BLaER1 (cell line): Measurements from ENCODE around the gene LTBP2.

ENCODE experiments used
- H3K27ac ChIP-seq: shearing (Covaris generic); formaldehyde crosslinking; 2 replicates; pipeline ENCODE4 v1.8.1; 2022
- H3K27me3 ChIP-seq: shearing (Covaris generic); formaldehyde crosslinking; 2 replicates; pipeline ENCODE4 v1.8.1; 2022
- H3K36me3 ChIP-seq: shearing (Covaris generic); formaldehyde crosslinking; 2 replicates; pipeline ENCODE4 v1.8.1; 2022
- H3K4me1 ChIP-seq: shearing (Covaris generic); formaldehyde crosslinking; 2 replicates; pipeline ENCODE4 v1.8.1; 2022
- H3K4me2 ChIP-seq: shearing (Covaris generic); formaldehyde crosslinking; 2 replicates; pipeline ENCODE4 v1.8.1; 2022
- H3K4me3 ChIP-seq: shearing (Covaris generic); formaldehyde crosslinking; 2 replicates; pipeline ENCODE4 v1.8.1; 2022
- H3K9ac ChIP-seq: shearing (Covaris generic); formaldehyde crosslinking; 2 replicates; pipeline ENCODE4 v1.8.1; 2022
- H3K9me3 ChIP-seq: shearing (Covaris generic); formaldehyde crosslinking; 2 replicates; pipeline ENCODE4 v1.8.1; 2022
- H4K20me1 ChIP-seq: shearing (Covaris generic); formaldehyde crosslinking; 2 replicates; pipeline ENCODE4 v1.8.1; 2022
- Cebpa-rat ChIP-seq: shearing (Covaris generic); IDR thresholded peaks from 2 replicates; pipeline ENCODE4 v1.8.1; 2022

Gene LTBP2

GRCh38 chr14:74614508-74615495 lies 2.8 kb upstream of the LTBP2 start:
- no peak for TF ChIP-seq Cebpa-rat
- H3K9me3 ChIP-seq: no peaks in the 10 kb centered on the region
- peaks cover 25% of the 10 kb centered on the region for H4K20me1 ChIP-seq
- peaks cover 38% of the 10 kb centered on the region for H3K27me3 ChIP-seq
- H3K36me3 ChIP-seq: no peaks in the 10 kb centered on the region
- peak overlapping the region; percentile 73 for H3K4me2 ChIP-seq
- no peak overlapping the region for H3K9ac ChIP-seq
- H3K27ac ChIP-seq: no peak overlapping the region
- peaks cover 82% of the 10 kb centered on the region for H3K4me1 ChIP-seq
- no peak overlapping the region for H3K4me3 ChIP-seq

DNA sequence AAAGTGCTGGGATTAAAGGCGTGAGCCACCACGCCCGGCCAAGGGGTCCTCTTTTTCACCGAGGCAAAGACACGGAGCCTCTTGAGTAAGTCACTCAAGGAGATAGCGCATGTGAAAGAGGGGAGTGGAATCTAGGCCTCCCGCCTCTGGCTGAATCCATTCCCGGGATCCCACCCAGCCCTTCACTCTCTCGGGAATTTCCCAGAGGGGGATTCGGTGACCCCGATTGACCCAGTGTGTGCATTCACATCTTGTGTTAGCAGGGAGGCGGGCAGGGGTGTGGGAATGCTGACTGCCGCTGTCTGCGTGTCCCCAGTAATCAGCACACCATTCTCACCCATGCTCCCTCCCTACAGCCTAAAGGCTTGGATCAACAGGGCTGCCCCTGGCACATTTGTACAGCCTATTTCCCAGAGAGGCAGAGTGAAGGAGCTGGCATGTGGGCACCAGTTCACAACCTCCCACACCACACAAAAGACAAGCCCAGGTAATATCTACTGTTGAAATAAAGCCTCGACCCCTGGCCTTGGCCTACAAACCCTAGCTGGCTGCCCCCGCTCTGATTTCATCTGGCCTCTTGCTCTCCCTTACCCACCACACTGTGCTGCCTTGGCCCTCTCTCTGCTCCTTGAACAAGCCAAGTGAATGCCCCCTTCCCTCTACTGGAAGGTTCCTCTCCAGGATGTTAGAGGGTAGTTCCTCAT lies 1.3 kb upstream of the LTBP2 start:
- Histone ChIP-seq H3K9ac (no peak overlapping the region), H4K20me1 (peaks cover 32% of the 10 kb centered on the region), H3K4me2 (peak overlapping the region; percentile 99; the same call in 1 of the 2 replicates)

GRCh38 chr14:74612350-74613021 lies 449 bp upstream of the LTBP2 start:
- Histone ChIP-seq H3K4me2 (peak overlapping the region; percentile 99), H3K9ac (peak overlapping the region; percentile 48; the same call in 1 of the 2 replicates), H3K4me3 (peak overlapping the region; percentile 75), H3K27ac (no peak overlapping the region), H3K9me3 (no peaks in the 10 kb centered on the region), H3K27me3 (peaks cover 43% of the 10 kb centered on the region), H3K4me1 (peaks cover 67% of the 10 kb centered on the region), H4K20me1 (peaks cover 32% of the 10 kb centered on the region), H3K36me3 (no peaks in the 10 kb centered on the region)
- TF ChIP-seq Cebpa-rat: no peak

More for the DNA sequence above, 1.3 kb upstream of the LTBP2 start:
- no peak overlapping the region for H3K27ac ChIP-seq
- H3K4me3 ChIP-seq: no peak overlapping the region
- peaks cover 43% of the 10 kb centered on the region for H3K27me3 ChIP-seq
- TF ChIP-seq Cebpa-rat: no peak
- no peaks in the 10 kb centered on the region for H3K36me3 ChIP-seq
- peaks cover 76% of the 10 kb centered on the region for H3K4me1 ChIP-seq
- H3K9me3 ChIP-seq: no peaks in the 10 kb centered on the region

DNA sequence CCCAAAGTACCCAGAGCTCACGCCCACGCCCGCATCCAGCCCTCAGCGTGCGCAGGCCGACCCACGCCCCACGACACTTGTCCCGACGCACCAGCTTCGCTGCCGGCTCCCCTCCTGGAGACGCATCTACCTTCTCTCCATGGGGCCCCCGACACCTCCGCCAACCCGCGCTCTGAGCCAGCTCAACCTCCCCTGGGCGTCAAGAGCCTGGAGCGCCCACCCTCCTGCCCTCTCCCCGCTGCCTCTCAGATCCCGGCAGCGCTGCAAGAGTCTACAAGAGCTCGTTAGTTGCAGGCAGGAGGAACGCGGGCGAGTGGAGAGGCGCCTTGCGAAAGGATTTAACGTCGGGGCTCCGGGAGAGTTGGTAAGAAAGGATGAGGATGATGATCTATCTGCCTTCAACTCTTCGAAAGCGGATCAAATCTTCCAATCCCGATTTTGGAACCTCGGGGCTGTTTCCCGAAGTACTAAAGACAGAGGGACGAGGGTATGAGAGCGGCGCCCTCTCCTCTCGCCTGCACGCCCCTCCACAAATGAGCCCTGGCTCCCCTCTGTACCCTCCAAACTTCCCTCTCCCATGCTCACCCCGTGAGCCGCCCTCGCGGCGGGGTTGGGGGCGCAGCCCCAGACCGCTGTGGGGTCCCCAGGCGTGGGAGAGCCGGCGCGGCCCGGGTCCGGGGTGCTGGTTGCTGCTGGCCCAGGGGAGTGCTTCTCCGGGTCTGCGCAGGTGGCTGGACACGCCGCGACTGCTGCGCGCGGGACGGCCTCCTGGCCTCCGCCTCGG lies 979 bp downstream of the LTBP2 start:
- TF ChIP-seq Cebpa-rat: no peak
- H3K4me3 ChIP-seq: peak overlapping the region; percentile 75
- no peak overlapping the region for H3K9ac ChIP-seq
- peaks cover 32% of the 10 kb centered on the region for H4K20me1 ChIP-seq
- no peak overlapping the region for H3K27ac ChIP-seq
- no peaks in the 10 kb centered on the region for H3K36me3 ChIP-seq
- H3K27me3 ChIP-seq: peaks cover 43% of the 10 kb centered on the region
- H3K4me1 ChIP-seq: peaks cover 53% of the 10 kb centered on the region
- no peaks in the 10 kb centered on the region for H3K9me3 ChIP-seq
- H3K4me2 ChIP-seq: peak overlapping the region; percentile 99

DNA sequence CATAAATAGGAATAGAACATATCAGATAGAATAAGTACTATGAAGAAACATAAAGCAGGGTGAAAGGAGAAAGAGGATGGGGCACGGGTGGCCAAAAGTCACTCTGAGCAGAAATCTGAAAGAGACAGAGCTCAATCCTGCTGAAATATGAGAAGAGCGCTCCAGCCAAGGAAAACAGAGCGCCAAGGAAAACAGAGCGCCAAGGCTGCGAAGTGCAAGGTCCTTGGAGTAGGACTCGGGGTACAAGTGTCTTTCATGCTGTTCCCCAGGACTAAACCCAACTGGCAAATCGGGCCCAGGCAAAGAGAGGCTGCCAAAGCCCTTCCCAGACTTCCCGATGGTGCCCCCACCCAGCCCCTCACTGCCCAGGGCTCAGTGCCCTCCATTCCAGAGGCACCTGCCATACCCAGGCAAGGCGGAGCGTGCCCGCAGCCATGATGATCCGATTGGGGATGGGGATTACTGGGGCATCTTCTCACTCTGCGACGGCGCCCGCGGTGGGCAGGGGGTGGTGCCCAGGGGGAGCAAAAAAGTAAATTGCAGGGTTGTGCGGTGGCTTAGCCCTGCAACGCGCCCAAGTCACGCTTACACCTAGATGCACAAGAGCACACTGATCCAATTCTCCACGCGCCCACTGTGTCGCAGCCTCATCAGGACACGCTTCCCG lies 1.7 kb downstream of the LTBP2 start:
- Histone ChIP-seq H3K27me3 (peaks cover 43% of the 10 kb centered on the region), H3K4me2 (no peak overlapping the region), H3K27ac (no peak overlapping the region), H4K20me1 (peaks cover 32% of the 10 kb centered on the region), H3K4me1 (peaks cover 53% of the 10 kb centered on the region), H3K9ac (no peak overlapping the region), H3K9me3 (no peaks in the 10 kb centered on the region), H3K36me3 (no peaks in the 10 kb centered on the region), H3K4me3 (no peak overlapping the region)
- no peak for TF ChIP-seq Cebpa-rat

GRCh38 chr14:74609721-74610120 lies 2.3 kb downstream of the LTBP2 start:
- no peak for TF ChIP-seq Cebpa-rat
- H3K36me3 ChIP-seq: no peaks in the 10 kb centered on the region
- peaks cover 32% of the 10 kb centered on the region for H4K20me1 ChIP-seq
- H3K4me1 ChIP-seq: peaks cover 49% of the 10 kb centered on the region
- H3K9ac ChIP-seq: no peak overlapping the region
- H3K27ac ChIP-seq: no peak overlapping the region
- H3K9me3 ChIP-seq: no peaks in the 10 kb centered on the region
- no peak overlapping the region for H3K4me3 ChIP-seq
- peaks cover 43% of the 10 kb centered on the region for H3K27me3 ChIP-seq
- peak overlapping the region; percentile 32; the same call in 1 of the 2 replicates for H3K4me2 ChIP-seq

DNA sequence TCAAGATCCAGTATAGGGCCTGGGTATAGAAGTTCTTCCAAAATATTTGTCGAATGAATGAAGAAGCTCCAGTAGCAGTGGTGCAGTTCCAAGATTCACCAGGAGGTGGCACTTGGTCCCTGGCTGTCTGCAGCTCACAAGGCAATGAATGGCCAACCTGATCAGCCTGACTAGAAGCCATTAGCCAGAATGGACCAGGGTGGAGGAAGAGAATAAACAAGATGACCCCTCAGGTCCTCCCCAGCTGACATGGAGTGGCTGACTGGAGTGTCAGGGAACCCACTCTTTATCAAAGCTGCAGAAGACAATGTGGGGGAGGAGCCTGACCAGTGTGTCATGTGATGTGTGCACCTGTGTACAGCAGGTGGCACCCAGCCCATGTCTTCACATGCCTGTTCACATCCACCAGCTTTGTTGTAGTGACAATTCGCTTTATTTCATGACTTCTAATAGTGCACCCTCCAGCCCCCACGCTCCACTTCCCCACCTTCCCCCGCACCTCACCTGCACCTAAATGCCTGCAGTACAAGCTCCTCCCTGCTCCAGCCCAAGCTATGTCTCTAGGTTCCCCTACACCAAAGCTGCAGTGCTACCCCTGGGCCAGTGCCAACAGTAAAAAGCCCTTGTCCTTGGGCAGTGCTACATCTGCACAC lies 3.0 kb downstream of the LTBP2 start:
- Histone ChIP-seq H3K36me3 (no peaks in the 10 kb centered on the region), H3K9me3 (no peaks in the 10 kb centered on the region), H3K4me3 (no peak overlapping the region), H3K4me1 (peaks cover 43% of the 10 kb centered on the region), H4K20me1 (peaks cover 32% of the 10 kb centered on the region), H3K27me3 (peaks cover 43% of the 10 kb centered on the region), H3K27ac (no peak overlapping the region), H3K9ac (no peak overlapping the region), H3K4me2 (peak overlapping the region; percentile 32; the same call in 1 of the 2 replicates)
- TF ChIP-seq Cebpa-rat: no peak

DNA sequence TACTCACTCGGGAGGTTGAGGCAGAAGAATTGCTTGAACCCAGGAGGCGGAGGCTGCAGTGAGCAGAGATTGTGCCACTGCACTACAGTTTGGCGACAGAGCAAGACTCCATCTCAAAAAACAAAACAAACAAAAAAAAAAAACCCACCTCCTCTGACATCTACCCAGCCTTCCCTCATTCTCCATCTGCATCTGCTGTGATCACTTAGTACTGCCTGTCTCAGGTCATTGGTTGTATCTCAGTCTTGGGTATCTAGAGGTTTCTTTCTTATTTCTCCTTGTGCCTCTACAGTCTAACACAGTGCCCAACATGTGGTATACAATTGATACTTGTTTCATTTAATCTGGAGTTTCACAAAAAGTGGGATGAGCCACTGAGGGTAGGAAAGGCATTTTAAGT lies 5.3 kb downstream of the LTBP2 start:
- Histone ChIP-seq H3K27me3 (peaks cover 24% of the 10 kb centered on the region), H3K4me3 (no peak overlapping the region), H3K9ac (no peak overlapping the region), H3K9me3 (no peaks in the 10 kb centered on the region), H4K20me1 (peaks cover 26% of the 10 kb centered on the region), H3K27ac (no peak overlapping the region), H3K4me2 (no peak overlapping the region), H3K36me3 (no peaks in the 10 kb centered on the region), H3K4me1 (peaks cover 22% of the 10 kb centered on the region)
- no peak for TF ChIP-seq Cebpa-rat
